C4-2B (cell line): Measurements from ENCODE around the gene ZMYM1.

ENCODE experiments used
- ZFX ChIP-seq: fragments of 450-650 bp; IDR thresholded peaks from 2 replicates; pipeline ENCODE4 v1.6.1; 2017
- TF ChIP-seq, protein P1 (sequence below): fragments of 450-650 bp; conservative IDR thresholded peaks from 2 replicates; pipeline ENCODE4 v1.5.1; 2017; ENCODE audit warnings: mild to moderate bottlenecking

DNA sequence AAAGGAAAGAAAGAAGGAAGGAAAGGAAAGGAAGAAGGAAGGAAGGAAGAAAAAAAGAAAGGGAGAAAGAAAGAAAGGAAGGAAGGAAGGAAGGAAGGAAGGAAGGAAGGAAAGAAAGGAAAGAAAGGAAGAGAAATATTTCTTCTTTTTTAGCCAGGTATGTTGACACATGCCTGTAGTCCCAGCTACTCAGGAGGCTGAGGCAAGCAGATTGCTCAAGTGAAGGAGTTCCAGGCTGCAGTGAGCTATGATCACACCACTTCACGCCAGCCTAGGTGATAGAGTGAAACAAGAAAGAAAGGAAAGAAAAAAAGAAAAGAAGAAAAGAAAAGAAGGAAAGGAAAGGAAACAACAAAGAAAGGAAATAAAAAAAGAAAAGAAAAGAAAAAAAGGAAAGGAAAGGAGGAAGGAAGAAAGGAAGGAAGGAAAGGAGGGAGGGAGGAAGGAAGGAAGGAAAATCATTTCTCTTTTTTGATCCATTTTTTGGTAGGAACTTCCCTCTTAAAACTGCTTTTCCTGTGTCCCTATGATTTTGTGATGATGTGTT lies 5.8 kb upstream of the ZMYM1 start:
- TF ChIP-seq, protein P1, sequence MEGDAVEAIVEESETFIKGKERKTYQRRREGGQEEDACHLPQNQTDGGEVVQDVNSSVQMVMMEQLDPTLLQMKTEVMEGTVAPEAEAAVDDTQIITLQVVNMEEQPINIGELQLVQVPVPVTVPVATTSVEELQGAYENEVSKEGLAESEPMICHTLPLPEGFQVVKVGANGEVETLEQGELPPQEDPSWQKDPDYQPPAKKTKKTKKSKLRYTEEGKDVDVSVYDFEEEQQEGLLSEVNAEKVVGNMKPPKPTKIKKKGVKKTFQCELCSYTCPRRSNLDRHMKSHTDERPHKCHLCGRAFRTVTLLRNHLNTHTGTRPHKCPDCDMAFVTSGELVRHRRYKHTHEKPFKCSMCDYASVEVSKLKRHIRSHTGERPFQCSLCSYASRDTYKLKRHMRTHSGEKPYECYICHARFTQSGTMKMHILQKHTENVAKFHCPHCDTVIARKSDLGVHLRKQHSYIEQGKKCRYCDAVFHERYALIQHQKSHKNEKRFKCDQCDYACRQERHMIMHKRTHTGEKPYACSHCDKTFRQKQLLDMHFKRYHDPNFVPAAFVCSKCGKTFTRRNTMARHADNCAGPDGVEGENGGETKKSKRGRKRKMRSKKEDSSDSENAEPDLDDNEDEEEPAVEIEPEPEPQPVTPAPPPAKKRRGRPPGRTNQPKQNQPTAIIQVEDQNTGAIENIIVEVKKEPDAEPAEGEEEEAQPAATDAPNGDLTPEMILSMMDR: no peak
- TF ChIP-seq ZFX: no peak
